Sigmoid colon (tissue), 4 donors: Measurements from ENCODE around the gene BACE1-AS.

Source experiments
- CTCF ChIP-seq, 4 experiments: fragments of 450-650 bp in 3 of 4; fragments of 200-600 bp in 1 of 4; IDR thresholded peaks; one replicate each; pipeline ENCODE4 v1.5.1; 2016 to 2019; ENCODE audit warnings: antibody characterized with exemption in 4 of 4, mild to moderate bottlenecking in 3 of 4, moderate library complexity in 2 of 4
- EP300 ChIP-seq, 4 donors: sonication (generic); formaldehyde crosslinking; IDR thresholded peaks; one replicate each; pipeline ENCODE4 v1.6.1; 2017; ENCODE audit warnings: antibody characterized with exemption in 4 of 4
- POLR2A ChIP-seq, 2 donors: fragments of 450-650 bp; IDR thresholded peaks; one replicate each; pipeline ENCODE4 v1.6.1; 2016; ENCODE audit warnings: antibody characterized with exemption in 2 of 2, mild to moderate bottlenecking in 2 of 2, moderate library complexity in 2 of 2
- POLR2AphosphoS5 ChIP-seq, 4 donors: sonication (generic); formaldehyde crosslinking; IDR thresholded peaks; one replicate each; pipeline ENCODE4 v1.6.1; 2017; ENCODE audit warnings: antibody characterized with exemption in 4 of 4

GRCh38 chr11:117313828-117314768 lies 23.0 kb downstream of the BACE1-AS start:
- TF ChIP-seq CTCF (IDR thresholded peaks at IDR 0.05) (no peak), POLR2A (IDR thresholded peaks at IDR 0.05) (no peak), EP300 (IDR thresholded peaks at IDR 0.05) (no peak), POLR2AphosphoS5 (IDR thresholded peaks at IDR 0.05) (no peak)
